IMR-90 (cell line): ENCODE results near the gene TRPV3.

Experiments
- BHLHE40 ChIP-seq: fragments of 150-350 bp; IDR thresholded peaks from 2 replicates; pipeline ENCODE4 v1.6.1; 2016; ENCODE audit warnings: mild to moderate bottlenecking, low read depth, low read length
- CEBPB ChIP-seq: IDR thresholded peaks from 2 replicates; pipeline ENCODE4 v1.6.1; 2012; ENCODE audit warnings: low read depth, low read length, improper control_type of control experiment
- CTCF ChIP-seq: conservative IDR thresholded peaks from 2 replicates; pipeline ENCODE4 v1.5.1; 2012; ENCODE audit warnings: mild to moderate bottlenecking, low read depth, low read length, improper control_type of control experiment
- FOS ChIP-seq: fragments of 150-350 bp; IDR thresholded peaks from 2 replicates; pipeline ENCODE4 v1.6.1; 2016; ENCODE audit warnings: low read depth, low read length
- MAFK ChIP-seq: IDR thresholded peaks from 2 replicates; pipeline ENCODE4 v1.6.1; 2012; ENCODE audit warnings: low read depth, low read length, improper control_type of control experiment
- MAZ ChIP-seq: IDR thresholded peaks from 2 replicates; pipeline ENCODE4 v1.6.1; 2012; ENCODE audit warnings: low read depth, mild to moderate bottlenecking, low read length, improper control_type of control experiment, moderate library complexity, borderline replicate concordance
- POLR2A ChIP-seq: IDR thresholded peaks from 2 replicates; pipeline ENCODE4 v1.6.1; 2012; ENCODE audit warnings: mild to moderate bottlenecking, low read depth, low read length
- RAD21 ChIP-seq: IDR thresholded peaks from 2 replicates; pipeline ENCODE4 v1.6.1; 2012; ENCODE audit warnings: low read length, improper control_type of control experiment
- RCOR1 ChIP-seq: IDR thresholded peaks from 2 replicates; pipeline ENCODE4 v1.6.1; 2012; ENCODE audit warnings: mild to moderate bottlenecking, low read length, improper control_type of control experiment; ENCODE audit not compliant: insufficient replicate concordance
- SMC3 ChIP-seq: fragments of 150-350 bp; IDR thresholded peaks from 2 replicates; pipeline ENCODE4 v1.6.1; 2016; ENCODE audit warnings: low read depth, mild to moderate bottlenecking, antibody characterized with exemption, low read length, moderate library complexity

GRCh38 chr17:3471599-3471998 is 86.0 kb downstream of the TRPV3 start, which contains the start of gene SPATA22:
- TF ChIP-seq FOS = no peak
- no peak for TF ChIP-seq CTCF
- TF ChIP-seq POLR2A = no peak
- TF ChIP-seq MAFK = no peak
- TF ChIP-seq RAD21 = no peak
- TF ChIP-seq CEBPB = no peak
- no peak for TF ChIP-seq MAZ
- TF ChIP-seq BHLHE40 = no peak
- TF ChIP-seq SMC3 = no peak
- TF ChIP-seq RCOR1 = no peak
